Measurements from ENCODE around the gene BET1L.
"Not testable (repeated sequence)": the region's sequence is repeated elsewhere in the genome, so short reads cannot be mapped to it uniquely, and the experiment has no call there.

DNA sequence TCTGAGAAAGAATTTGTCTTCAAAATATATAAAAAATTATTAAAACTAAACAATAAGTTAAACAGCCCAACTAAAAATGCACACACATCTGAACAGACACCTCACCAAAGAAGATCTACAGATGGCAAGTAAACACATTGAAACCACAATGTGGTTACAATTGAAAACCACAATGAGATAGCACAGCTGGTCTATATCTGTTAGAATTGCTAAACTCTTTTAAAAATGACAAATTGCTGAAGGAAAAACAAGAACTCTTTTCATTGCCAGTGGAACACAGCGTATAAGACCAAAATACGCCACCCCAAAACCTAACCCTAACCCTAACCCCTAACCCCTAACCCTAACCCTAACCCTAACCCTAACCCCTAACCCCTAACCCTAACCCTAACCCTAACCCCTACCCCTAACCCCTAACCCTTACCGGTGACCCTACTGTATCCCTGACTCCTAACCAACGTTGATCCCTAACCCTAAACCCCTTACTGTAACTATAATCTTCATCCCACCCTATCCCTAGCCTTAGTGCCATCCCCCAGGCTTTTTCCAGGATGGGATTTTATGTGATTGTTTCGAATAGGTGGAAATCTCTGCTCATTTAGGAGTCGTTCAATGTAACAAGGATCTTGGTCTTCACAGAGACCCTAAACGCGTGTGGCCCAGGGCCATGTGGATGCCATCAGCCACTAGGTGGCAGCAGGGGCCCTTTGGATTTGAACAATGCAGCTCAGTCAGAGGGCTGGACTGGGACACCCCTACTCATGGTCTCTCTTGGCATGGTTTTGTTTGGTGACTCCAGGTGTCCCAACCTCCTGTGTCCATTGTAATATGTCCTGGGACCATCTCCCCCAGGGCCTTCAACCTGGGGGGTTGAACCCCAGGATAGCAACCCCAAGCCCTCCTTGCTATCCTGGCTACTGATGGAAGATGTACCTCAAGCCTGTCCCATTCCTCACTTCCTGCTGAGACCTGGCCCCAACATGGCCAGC lies 15.4 kb downstream of the BET1L start:
- TF ChIP-seq CTCF (IDR thresholded peaks at IDR 0.05) = peak in 5 of 6 experiments; percentile 17 to 46 (median 32)
- TF ChIP-seq POLR2A (IDR thresholded peaks at IDR 0.05) = not testable (repeated sequence)
